Fibroblast of mammary gland (primary cell): Measurements from ENCODE around the gene SH3BGRL3.
"Not testable (repeated sequence)": the region's sequence is repeated elsewhere in the genome, so short reads cannot be mapped to it uniquely, and the experiment has no call there.

Source experiments
- DNase-seq: peaks from one replicate; pipeline ENCODE4 v3.0.0-alpha.2; 2010; ENCODE audit warnings: low read depth
- H3K4me3 ChIP-seq: 2 replicates; pipeline ENCODE4 v1.5.1; 2011; ENCODE audit warnings: low read depth, mild to moderate bottlenecking, low read length, moderate library complexity; ENCODE audit not compliant: control insufficient read depth
- TF ChIP-seq, protein P1 (sequence below): conservative IDR thresholded peaks from 2 replicates; pipeline ENCODE4 v1.5.1; 2011; ENCODE audit warnings: low read depth, low read length, inconsistent platforms; ENCODE audit not compliant: control insufficient read depth, insufficient read depth

SH3BGRL3 gene

DNA sequence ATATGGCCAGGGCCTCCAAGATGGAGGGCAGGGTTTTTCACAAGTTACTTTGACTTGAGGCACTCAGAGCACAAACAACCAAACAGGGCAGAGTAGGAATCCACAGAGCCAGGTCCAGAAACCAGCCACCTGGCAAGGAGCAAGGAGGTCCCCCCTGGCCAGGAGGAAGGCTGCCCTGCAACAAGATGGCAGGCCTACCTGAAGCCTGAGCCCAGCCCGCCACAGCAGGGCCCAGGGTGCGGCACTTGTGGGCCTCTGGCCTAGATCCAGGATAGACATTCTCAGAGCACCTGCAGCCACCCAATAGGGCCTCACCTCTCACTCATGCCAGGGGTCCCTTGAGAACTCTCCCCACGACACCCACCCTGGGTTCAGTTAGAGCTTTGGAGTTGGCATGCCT, 11.5 kb downstream of the SH3BGRL3 start:
- TF ChIP-seq, protein P1, sequence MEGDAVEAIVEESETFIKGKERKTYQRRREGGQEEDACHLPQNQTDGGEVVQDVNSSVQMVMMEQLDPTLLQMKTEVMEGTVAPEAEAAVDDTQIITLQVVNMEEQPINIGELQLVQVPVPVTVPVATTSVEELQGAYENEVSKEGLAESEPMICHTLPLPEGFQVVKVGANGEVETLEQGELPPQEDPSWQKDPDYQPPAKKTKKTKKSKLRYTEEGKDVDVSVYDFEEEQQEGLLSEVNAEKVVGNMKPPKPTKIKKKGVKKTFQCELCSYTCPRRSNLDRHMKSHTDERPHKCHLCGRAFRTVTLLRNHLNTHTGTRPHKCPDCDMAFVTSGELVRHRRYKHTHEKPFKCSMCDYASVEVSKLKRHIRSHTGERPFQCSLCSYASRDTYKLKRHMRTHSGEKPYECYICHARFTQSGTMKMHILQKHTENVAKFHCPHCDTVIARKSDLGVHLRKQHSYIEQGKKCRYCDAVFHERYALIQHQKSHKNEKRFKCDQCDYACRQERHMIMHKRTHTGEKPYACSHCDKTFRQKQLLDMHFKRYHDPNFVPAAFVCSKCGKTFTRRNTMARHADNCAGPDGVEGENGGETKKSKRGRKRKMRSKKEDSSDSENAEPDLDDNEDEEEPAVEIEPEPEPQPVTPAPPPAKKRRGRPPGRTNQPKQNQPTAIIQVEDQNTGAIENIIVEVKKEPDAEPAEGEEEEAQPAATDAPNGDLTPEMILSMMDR, result no peak
- DNase-seq, result no peak
- H3K4me3 ChIP-seq, result no peak overlapping the region

DNA sequence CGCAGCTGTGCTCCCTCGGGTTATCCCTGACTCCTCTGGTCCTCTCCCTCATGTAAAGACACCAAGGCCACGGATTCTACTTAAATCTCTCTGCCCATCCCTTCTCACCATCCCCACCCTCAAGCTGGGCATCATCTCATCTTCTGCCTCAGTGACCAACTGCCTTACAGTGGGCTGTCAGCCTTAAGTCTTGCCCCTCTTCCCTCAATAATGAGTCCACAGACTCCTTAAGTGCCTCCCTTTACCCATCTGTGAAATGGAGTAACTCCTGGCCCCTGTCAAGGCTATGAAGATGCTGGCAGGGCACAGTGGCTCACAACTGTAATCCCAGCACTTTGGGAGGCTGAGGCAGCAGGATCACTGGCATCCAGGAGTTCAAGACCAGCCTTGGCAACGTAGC, 12.1 kb downstream of the SH3BGRL3 start:
- TF ChIP-seq, protein P1, result no peak
- H3K4me3 ChIP-seq, result no peak overlapping the region
- DNase-seq, result no peak

DNA sequence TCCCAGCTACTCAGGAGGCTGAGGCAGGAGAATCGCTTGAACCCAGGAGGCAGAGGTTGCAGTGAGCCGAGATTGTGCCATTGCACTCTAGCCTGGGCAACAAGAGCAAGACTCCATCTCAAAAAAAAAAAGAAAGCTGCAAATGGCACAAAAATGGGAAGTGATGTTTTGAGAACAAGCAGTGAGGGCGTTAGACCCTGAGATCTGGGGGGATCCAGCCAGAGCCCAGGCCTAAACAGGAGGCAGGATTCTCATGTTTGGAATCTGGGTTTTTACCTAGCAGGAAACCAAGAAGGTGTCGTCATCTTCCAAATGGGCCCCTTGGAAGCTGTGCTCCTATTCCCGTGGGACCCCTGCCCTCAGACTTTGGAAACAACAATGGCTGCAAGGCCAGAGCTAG, 12.8 kb downstream of the SH3BGRL3 start:
- not testable (repeated sequence) for H3K4me3 ChIP-seq, DNase-seq

DNA sequence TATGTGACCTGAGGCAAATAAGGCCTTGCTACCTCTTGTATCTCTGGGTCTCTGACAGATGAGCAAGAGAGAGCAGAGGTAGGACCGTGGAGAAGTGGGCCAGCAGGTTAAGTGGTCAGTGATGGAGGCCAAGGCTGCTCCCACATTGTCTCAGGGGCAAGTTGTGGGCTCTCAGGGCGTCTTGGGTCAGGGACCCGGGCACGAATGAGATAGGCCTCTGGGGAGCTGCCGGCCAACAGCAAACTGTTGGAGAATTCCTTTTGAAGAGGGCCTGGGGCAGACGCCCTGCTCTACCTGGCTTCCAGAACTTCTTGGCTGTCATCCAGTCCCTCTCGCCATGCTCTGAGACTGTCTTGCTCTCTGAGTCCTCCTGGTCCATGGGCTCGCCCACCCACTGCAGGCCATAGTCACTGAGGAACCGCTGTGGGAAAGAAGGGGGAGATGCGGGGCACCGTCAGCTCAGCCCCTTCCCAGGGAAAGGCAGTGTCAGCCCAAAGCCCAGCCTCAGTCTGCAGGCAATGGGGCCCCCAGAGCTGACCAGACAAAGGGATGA, 14.1 kb downstream of the SH3BGRL3 start:
- TF ChIP-seq, protein P1, result no peak
- no peak for DNase-seq
- no peak overlapping the region for H3K4me3 ChIP-seq

DNA sequence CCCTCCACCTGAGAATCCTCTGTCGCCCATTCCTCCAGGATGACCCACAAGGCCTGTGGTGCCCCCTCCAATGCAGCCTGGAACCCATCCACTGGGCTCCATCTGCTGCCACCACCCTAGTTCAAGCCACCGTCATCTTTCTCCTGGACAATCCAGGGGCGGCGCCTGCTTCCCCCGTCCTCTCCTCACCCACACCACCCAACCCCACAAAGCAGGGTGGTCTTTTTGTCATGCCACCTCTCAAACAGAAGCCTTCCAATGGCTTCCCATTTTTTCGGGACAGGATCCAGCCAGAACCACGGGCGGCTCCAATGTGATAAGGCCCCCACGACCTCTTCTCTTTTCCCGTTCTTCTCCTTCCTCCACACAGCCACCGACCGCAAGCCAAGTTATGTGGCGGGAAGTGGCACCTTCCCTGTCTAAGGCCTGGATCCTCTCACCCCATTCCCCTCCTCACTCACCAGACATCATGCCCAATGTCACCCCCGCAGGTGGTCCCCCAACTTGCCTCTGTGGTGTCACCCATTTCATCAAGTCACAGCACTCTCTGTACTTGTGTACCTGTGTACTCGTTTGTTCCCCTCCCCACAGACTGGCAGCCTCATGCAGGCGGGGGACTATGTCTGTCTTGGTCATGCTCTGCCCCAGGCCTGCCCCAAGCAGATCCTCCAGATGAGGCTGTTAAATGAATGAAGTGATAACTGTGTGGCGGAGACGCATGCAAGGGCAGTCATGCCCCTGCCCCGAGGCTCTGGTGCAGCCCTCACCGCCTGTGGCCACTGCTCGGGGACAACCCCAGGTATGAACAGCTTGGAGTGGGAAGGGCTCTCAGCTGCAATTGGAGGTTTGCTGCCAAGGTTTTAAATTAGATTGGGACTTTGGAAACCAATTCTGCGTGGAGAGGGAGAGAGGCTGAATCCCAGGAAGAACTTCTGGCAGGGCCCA, 15.6 kb downstream of the SH3BGRL3 start:
- no peak overlapping the region for H3K4me3 ChIP-seq
- DNase-seq, result no peak
- TF ChIP-seq, protein P1, result no peak

DNA sequence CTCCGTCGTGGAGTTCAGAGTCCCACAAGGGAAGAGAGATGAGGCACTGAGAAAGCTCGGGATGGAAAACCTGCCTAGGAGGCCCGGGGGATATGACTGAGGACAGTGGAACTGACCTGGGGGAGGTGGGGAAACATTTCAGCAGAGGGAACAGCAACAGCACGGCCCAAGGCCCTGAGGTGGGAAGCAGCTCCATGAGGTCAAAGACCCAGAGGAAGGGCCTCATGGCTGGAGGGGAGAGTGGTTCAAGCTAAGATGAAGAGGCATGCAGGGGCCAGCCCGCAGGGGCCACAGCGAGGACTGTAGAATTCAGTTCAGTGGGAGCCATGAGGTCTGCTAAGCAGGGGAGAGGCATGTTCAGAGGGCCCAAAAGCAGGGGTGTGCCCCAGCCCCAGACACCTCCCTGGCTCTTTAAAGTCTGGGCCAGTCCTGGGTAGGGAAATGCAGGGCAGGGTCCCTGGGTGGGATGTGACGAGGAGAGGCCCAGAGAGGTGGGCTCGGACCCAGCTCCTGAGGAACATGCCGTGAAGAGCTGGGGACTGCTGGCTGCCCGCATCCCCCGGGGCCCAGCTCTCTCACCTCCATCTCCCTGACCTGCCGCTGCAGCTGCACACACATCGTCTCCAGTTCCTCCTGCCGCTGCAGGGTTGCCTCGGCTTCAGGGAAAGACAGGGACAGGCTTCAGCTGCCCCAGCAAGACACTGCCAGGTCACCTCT, 16.6 kb downstream of the SH3BGRL3 start:
- H3K4me3 ChIP-seq, result no peak overlapping the region
- no peak for DNase-seq
- TF ChIP-seq, protein P1, result no peak

DNA sequence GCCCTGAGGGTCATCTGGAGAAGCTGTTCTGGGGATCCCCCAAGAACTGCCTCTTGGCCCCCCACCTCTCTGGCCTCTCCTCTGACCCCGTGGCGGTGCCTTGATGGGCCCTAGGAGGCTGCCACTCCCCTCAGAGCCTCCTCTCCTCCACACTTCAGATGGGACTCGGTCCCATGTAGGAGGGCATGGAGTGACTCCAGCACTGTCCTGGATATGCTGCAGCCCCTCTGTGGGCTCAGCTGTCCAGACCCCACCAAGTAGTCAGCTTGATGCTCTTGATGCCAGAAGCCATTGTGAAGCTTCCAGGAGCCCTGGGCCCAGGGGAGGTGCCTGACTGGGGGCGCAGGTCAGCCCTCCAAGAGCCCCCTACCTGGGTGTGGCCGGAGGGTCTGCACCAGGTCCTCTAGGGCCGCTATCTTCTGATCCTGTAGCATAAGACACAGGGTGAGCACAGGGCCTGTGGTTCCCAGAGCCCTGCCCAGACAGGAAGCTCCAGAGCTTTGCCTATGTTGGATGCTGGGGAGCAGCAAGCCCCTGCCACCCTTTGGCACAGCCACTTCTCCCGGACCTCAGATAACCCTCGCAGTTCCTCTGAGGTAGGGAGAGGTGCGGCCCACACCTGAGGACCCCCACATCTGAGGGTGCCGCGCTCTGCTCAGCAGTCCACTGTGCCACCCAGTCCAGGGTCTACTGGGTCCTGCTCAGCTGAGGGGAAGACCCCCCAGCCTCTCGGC, 17.3 kb downstream of the SH3BGRL3 start:
- TF ChIP-seq, protein P1, result no peak
- DNase-seq, result no peak
- no peak overlapping the region for H3K4me3 ChIP-seq
